GM23338 (cell line): ENCODE results near the gene ZSWIM1. TPM values are rescaled to one million over a fixed set of nuclear protein-coding genes. Genes with fewer than 3 reads are reported as not detected.

Source experiments
- ATAC-seq: fragments of 200-7000 bp; cut with Tn5 transposase; 3 replicates; pipeline ENCODE4 v1.9.1; 2020
- DNase-seq: peaks from one replicate; pipeline ENCODE4 v3.0.0-alpha.2; 2015; ENCODE audit warnings: low spot score
- H2AFZ ChIP-seq: fragments of 200-600 bp; sonication (generic); 2 replicates; pipeline ENCODE4 v1.8.0; 2016; ENCODE audit warnings: antibody characterized with exemption, mild to moderate bottlenecking, moderate library complexity
- H3F3A ChIP-seq: fragments of 200-600 bp; sonication (generic); replicated peaks from 2 replicates; pipeline ENCODE4 v1.8.0; 2017; ENCODE audit warnings: antibody characterized with exemption, mixed run types, low read depth
- H3K27ac ChIP-seq: fragments of 200-600 bp; sonication (generic); 2 replicates; pipeline ENCODE4 v1.6.1; 2016; ENCODE audit warnings: low read depth
- H3K27me3 ChIP-seq: fragments of 200-600 bp; sonication (generic); 2 replicates; pipeline ENCODE4 v1.8.0; 2016; ENCODE audit warnings: mild to moderate bottlenecking, mixed run types, moderate library complexity; ENCODE audit not compliant: insufficient read depth
- H3K36me3 ChIP-seq: fragments of 200-600 bp; sonication (generic); 2 replicates; pipeline ENCODE4 v1.8.0; 2016; ENCODE audit warnings: mild to moderate bottlenecking; ENCODE audit not compliant: insufficient read depth
- H3K4me1 ChIP-seq: fragments of 200-600 bp; sonication (generic); 2 replicates; pipeline ENCODE4 v1.8.0; 2016; ENCODE audit warnings: mild to moderate bottlenecking, moderate library complexity; ENCODE audit not compliant: insufficient read depth
- H3K4me2 ChIP-seq: fragments of 200-600 bp; sonication (generic); 2 replicates; pipeline ENCODE4 v1.7.1; 2017; ENCODE audit warnings: mixed run types
- H3K4me3 ChIP-seq: fragments of 200-600 bp; sonication (generic); 2 replicates; pipeline ENCODE4 v1.6.1; 2016; ENCODE audit warnings: mixed run types
- H3K79me2 ChIP-seq: fragments of 200-600 bp; sonication (generic); replicated peaks from 2 replicates; pipeline ENCODE4 v1.8.0; 2017; ENCODE audit warnings: mild to moderate bottlenecking; ENCODE audit not compliant: insufficient read depth
- H3K9me2 ChIP-seq: fragments of 200-600 bp; sonication (generic); 2 replicates; pipeline ENCODE4 v1.8.0; 2017; ENCODE audit not compliant: insufficient read depth
- H4K20me1 ChIP-seq: fragments of 200-600 bp; sonication (generic); replicated peaks from 2 replicates; pipeline ENCODE4 v1.8.0; 2017; ENCODE audit warnings: mild to moderate bottlenecking; ENCODE audit not compliant: insufficient read depth
- H3K27ac Mint-ChIP-seq: 2 replicates; pipeline ENCODE4 v1.8.0; 2020; ENCODE audit warnings: inconsistent platforms, mild to moderate bottlenecking, moderate library complexity, mixed read lengths
- H3K27me3 Mint-ChIP-seq: 3 replicates; pipeline ENCODE4 v1.8.0; 2022; ENCODE audit warnings: low read depth, mild to moderate bottlenecking, moderate library complexity, mixed read lengths, inconsistent platforms; ENCODE audit not compliant: insufficient read depth, poor library complexity
- H3K36me3 Mint-ChIP-seq: 3 replicates; pipeline ENCODE4 v1.8.0; 2021; ENCODE audit warnings: low read depth, mild to moderate bottlenecking, inconsistent platforms, moderate library complexity, mixed read lengths
- H3K4me1 Mint-ChIP-seq: 3 replicates; pipeline ENCODE4 v1.8.0; 2020; ENCODE audit warnings: mild to moderate bottlenecking, inconsistent platforms, mixed read lengths
- H3K4me3 Mint-ChIP-seq: 3 replicates; pipeline ENCODE4 v1.8.0; 2021; ENCODE audit warnings: moderate library complexity, mild to moderate bottlenecking, inconsistent platforms, mixed read lengths
- H3K9me3 Mint-ChIP-seq: 3 replicates; pipeline ENCODE4 v1.8.0; 2020; ENCODE audit warnings: moderate library complexity, mild to moderate bottlenecking, inconsistent platforms, mixed read lengths
- CREB1 ChIP-seq: fragments of 250-450 bp; sonication (Bioruptor Pico); IDR thresholded peaks from 2 replicates; pipeline ENCODE4 v1.5.0; 2020; ENCODE audit warnings: low read depth, mild to moderate bottlenecking, moderate library complexity
- EZH2 ChIP-seq: fragments of 200-600 bp; sonication (generic); IDR thresholded peaks from one replicate; pipeline ENCODE4 v1.8.0; 2017; ENCODE audit warnings: antibody characterized with exemption, mild to moderate bottlenecking, low read depth; ENCODE audit not compliant: unreplicated experiment
- EZH2phosphoT487 ChIP-seq: fragments of 200-600 bp; sonication (generic); IDR thresholded peaks from one replicate; pipeline ENCODE4 v1.8.1; 2018; ENCODE audit warnings: antibody characterized with exemption; ENCODE audit not compliant: unreplicated experiment
- JUNB ChIP-seq: IDR thresholded peaks from one replicate; pipeline ENCODE4 v1.6.1; 2016; ENCODE audit warnings: antibody characterized with exemption; ENCODE audit not compliant: unreplicated experiment
- NANOG ChIP-seq: IDR thresholded peaks from 2 replicates; pipeline ENCODE4 v1.6.1; 2016; ENCODE audit warnings: antibody characterized with exemption, borderline replicate concordance
- POLR2AphosphoS5 ChIP-seq: IDR thresholded peaks from 2 replicates; pipeline ENCODE4 v1.6.1; 2016; ENCODE audit warnings: antibody characterized with exemption, low read depth
- STAT1 ChIP-seq: IDR thresholded peaks from one replicate; pipeline ENCODE4 v1.6.1; 2016; ENCODE audit warnings: antibody characterized with exemption; ENCODE audit not compliant: unreplicated experiment
- ZNF114 ChIP-seq: fragments of 250-450 bp; sonication (Bioruptor Pico); IDR thresholded peaks from 2 replicates; pipeline ENCODE4 v1.5.0; 2020; ENCODE audit warnings: mild to moderate bottlenecking, moderate library complexity
- ZNF331 ChIP-seq: fragments of 250-450 bp; sonication (Bioruptor Pico); IDR thresholded peaks from 2 replicates; pipeline ENCODE4 v1.5.0; 2020; ENCODE audit warnings: low read depth, mild to moderate bottlenecking, moderate library complexity
- polyA plus RNA-seq: library from polyadenylated mRNA; unstranded; fragments of >200 nt; fragmentation: Nextera tagmentation; extraction: Ambion mirVana; gene quantifications from 2 replicates; pipeline ENCODE4 v1.2.1, GENCODE V29; 2016
- total RNA-seq: library from RNA; depleted of rRNA; stranded (reverse); fragments of >200 nt; shearing (Covaris generic); gene quantifications from 2 replicates; pipeline ENCODE4 v1.2.3, GENCODE V29; 2014
- TF ChIP-seq, protein P1 (sequence below), 2 experiments: fragments of 200-600 bp in 1 of 2; sonication (generic) in 1 of 2; conservative IDR thresholded peaks; 2 replicates each; pipeline versions ENCODE4 v1.5.1 to v1.6.1; 2016 to 2017; ENCODE audit warnings: antibody characterized with exemption in 2 of 2, low read depth in 2 of 2, mild to moderate bottlenecking in 2 of 2, moderate library complexity in 1 of 2
- TF ChIP-seq, protein P2 (sequence below): IDR thresholded peaks from one replicate; pipeline ENCODE4 v1.6.1; 2018; ENCODE audit warnings: antibody characterized with exemption; ENCODE audit not compliant: unreplicated experiment
- TF ChIP-seq, protein P3 (sequence below): fragments of 250-450 bp; sonication (Bioruptor Pico); IDR thresholded peaks from 2 replicates; pipeline ENCODE4 v1.5.0; 2020; ENCODE audit warnings: mild to moderate bottlenecking, moderate library complexity
- TF ChIP-seq, protein P4 (sequence below): IDR thresholded peaks from 2 replicates; pipeline ENCODE4 v1.6.1; 2016; ENCODE audit warnings: antibody characterized with exemption

The ZSWIM1 gene
- total and polyA plus RNA-seq, 2 experiments from 2014 or later, result 11.5 to 16.2 TPM

DNA sequence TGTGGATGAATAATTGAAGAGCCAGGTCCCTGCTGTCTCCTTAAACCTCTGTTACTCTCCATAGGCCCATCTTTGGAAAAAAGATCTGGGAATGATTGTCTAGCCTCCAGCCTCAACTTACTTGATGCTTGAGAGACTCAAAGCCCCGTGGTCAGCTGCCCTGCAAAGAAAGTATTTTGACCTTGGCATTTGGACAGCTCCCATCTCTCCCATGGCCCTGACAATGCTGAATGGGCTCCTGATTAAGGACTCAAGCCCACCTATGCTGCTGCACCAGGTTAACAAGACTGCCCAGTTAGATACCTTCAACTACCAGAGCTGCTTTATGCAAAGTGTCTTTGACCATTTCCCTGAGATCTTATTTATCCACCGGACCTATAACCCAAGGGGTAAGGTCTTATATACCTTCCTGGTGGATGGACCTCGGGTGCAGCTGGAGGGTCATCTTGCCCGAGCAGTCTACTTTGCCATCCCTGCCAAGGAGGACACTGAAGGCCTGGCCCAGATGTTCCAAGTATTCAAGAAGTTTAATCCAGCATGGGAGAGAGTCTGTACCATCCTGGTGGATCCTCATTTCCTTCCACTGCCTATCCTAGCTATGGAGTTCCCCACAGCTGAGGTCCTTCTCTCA is 1.6 kb downstream of the ZSWIM1 start:
- no peaks in the 10 kb centered on the region for H3K4me1 ChIP-seq
- peaks cover 14% of the 10 kb centered on the region for H3K79me2 ChIP-seq
- no peaks in the 10 kb centered on the region for H3K27me3 ChIP-seq
- no peak overlapping the region for H3K27ac ChIP-seq
- peaks cover 11% of the 10 kb centered on the region for H4K20me1 ChIP-seq
- no peaks in the 10 kb centered on the region for H3F3A ChIP-seq
- no peak overlapping the region for H3K4me2 ChIP-seq
- Mint-ChIP-seq H3K27ac (no peak overlapping the region), H3K4me1 (peaks cover 8% of the 10 kb centered on the region), H3K27me3 (peaks cover 6% of the 10 kb centered on the region), H3K9me3 (no peaks in the 10 kb centered on the region), H3K36me3 (peaks cover 22% of the 10 kb centered on the region), H3K4me3 (peak overlapping the region; percentile 66)
- peaks cover 1% of the 10 kb centered on the region; the same call in 1 of the 2 replicates for H3K36me3 ChIP-seq
- no peak overlapping the region for H2AFZ ChIP-seq
- TF ChIP-seq STAT1 (no peak), ZNF331 (CRISPR knock-in tag) (no peak), JUNB (no peak), CREB1 (no peak), NANOG (no peak), EZH2phosphoT487 (no peak), ZNF114 (CRISPR knock-in tag) (no peak), EZH2 (no peak), POLR2AphosphoS5 (no peak)
- TF ChIP-seq, protein P1, sequence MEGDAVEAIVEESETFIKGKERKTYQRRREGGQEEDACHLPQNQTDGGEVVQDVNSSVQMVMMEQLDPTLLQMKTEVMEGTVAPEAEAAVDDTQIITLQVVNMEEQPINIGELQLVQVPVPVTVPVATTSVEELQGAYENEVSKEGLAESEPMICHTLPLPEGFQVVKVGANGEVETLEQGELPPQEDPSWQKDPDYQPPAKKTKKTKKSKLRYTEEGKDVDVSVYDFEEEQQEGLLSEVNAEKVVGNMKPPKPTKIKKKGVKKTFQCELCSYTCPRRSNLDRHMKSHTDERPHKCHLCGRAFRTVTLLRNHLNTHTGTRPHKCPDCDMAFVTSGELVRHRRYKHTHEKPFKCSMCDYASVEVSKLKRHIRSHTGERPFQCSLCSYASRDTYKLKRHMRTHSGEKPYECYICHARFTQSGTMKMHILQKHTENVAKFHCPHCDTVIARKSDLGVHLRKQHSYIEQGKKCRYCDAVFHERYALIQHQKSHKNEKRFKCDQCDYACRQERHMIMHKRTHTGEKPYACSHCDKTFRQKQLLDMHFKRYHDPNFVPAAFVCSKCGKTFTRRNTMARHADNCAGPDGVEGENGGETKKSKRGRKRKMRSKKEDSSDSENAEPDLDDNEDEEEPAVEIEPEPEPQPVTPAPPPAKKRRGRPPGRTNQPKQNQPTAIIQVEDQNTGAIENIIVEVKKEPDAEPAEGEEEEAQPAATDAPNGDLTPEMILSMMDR (conservative IDR thresholded peaks at IDR 0.05; ENCODE audit: low read depth in 2 of 2), result no peak
- TF ChIP-seq, protein P2, sequence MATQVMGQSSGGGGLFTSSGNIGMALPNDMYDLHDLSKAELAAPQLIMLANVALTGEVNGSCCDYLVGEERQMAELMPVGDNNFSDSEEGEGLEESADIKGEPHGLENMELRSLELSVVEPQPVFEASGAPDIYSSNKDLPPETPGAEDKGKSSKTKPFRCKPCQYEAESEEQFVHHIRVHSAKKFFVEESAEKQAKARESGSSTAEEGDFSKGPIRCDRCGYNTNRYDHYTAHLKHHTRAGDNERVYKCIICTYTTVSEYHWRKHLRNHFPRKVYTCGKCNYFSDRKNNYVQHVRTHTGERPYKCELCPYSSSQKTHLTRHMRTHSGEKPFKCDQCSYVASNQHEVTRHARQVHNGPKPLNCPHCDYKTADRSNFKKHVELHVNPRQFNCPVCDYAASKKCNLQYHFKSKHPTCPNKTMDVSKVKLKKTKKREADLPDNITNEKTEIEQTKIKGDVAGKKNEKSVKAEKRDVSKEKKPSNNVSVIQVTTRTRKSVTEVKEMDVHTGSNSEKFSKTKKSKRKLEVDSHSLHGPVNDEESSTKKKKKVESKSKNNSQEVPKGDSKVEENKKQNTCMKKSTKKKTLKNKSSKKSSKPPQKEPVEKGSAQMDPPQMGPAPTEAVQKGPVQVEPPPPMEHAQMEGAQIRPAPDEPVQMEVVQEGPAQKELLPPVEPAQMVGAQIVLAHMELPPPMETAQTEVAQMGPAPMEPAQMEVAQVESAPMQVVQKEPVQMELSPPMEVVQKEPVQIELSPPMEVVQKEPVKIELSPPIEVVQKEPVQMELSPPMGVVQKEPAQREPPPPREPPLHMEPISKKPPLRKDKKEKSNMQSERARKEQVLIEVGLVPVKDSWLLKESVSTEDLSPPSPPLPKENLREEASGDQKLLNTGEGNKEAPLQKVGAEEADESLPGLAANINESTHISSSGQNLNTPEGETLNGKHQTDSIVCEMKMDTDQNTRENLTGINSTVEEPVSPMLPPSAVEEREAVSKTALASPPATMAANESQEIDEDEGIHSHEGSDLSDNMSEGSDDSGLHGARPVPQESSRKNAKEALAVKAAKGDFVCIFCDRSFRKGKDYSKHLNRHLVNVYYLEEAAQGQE, result no peak
- TF ChIP-seq, protein P3, sequence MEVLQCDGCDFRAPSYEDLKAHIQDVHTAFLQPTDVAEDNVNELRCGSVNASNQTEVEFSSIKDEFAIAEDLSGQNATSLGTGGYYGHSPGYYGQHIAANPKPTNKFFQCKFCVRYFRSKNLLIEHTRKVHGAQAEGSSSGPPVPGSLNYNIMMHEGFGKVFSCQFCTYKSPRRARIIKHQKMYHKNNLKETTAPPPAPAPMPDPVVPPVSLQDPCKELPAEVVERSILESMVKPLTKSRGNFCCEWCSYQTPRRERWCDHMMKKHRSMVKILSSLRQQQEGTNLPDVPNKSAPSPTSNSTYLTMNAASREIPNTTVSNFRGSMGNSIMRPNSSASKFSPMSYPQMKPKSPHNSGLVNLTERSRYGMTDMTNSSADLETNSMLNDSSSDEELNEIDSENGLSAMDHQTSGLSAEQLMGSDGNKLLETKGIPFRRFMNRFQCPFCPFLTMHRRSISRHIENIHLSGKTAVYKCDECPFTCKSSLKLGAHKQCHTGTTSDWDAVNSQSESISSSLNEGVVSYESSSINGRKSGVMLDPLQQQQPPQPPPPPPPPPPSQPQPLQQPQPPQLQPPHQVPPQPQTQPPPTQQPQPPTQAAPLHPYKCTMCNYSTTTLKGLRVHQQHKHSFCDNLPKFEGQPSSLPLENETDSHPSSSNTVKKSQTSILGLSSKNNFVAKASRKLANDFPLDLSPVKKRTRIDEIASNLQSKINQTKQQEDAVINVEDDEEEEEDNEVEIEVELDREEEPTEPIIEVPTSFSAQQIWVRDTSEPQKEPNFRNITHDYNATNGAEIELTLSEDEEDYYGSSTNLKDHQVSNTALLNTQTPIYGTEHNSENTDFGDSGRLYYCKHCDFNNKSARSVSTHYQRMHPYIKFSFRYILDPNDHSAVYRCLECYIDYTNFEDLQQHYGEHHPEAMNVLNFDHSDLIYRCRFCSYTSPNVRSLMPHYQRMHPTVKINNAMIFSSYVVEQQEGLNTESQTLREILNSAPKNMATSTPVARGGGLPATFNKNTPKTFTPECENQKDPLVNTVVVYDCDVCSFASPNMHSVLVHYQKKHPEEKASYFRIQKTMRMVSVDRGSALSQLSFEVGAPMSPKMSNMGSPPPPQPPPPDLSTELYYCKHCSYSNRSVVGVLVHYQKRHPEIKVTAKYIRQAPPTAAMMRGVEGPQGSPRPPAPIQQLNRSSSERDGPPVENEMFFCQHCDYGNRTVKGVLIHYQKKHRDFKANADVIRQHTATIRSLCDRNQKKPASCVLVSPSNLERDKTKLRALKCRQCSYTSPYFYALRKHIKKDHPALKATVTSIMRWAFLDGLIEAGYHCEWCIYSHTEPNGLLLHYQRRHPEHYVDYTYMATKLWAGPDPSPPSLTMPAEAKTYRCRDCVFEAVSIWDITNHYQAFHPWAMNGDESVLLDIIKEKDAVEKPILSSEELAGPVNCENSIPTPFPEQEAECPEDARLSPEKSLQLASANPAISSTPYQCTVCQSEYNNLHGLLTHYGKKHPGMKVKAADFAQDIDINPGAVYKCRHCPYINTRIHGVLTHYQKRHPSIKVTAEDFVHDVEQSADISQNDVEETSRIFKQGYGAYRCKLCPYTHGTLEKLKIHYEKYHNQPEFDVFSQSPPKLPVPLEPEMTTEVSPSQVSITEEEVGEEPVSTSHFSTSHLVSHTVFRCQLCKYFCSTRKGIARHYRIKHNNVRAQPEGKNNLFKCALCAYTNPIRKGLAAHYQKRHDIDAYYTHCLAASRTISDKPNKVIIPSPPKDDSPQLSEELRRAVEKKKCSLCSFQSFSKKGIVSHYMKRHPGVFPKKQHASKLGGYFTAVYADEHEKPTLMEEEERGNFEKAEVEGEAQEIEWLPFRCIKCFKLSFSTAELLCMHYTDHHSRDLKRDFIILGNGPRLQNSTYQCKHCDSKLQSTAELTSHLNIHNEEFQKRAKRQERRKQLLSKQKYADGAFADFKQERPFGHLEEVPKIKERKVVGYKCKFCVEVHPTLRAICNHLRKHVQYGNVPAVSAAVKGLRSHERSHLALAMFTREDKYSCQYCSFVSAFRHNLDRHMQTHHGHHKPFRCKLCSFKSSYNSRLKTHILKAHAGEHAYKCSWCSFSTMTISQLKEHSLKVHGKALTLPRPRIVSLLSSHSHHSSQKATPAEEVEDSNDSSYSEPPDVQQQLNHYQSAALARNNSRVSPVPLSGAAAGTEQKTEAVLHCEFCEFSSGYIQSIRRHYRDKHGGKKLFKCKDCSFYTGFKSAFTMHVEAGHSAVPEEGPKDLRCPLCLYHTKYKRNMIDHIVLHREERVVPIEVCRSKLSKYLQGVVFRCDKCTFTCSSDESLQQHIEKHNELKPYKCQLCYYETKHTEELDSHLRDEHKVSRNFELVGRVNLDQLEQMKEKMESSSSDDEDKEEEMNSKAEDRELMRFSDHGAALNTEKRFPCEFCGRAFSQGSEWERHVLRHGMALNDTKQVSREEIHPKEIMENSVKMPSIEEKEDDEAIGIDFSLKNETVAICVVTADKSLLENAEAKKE, result no peak
- TF ChIP-seq, protein P4, sequence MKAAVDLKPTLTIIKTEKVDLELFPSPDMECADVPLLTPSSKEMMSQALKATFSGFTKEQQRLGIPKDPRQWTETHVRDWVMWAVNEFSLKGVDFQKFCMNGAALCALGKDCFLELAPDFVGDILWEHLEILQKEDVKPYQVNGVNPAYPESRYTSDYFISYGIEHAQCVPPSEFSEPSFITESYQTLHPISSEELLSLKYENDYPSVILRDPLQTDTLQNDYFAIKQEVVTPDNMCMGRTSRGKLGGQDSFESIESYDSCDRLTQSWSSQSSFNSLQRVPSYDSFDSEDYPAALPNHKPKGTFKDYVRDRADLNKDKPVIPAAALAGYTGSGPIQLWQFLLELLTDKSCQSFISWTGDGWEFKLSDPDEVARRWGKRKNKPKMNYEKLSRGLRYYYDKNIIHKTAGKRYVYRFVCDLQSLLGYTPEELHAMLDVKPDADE, result no peak
- no peak for DNase-seq
- no peak for ATAC-seq
- H3K4me3 ChIP-seq, result no peak overlapping the region
- H3K9me2 ChIP-seq, result no peaks in the 10 kb centered on the region
